Loucy (cell line): ENCODE measurements around the gene PARN.

Experiments used
- H2AFZ ChIP-seq: fragments of 200-600 bp; sonication (generic); 2 replicates; pipeline ENCODE4 v1.6.0; 2016; ENCODE audit warnings: antibody characterized with exemption, mild to moderate bottlenecking, low read length, moderate library complexity
- H3F3A ChIP-seq: fragments of 200-600 bp; 2 replicates; pipeline ENCODE4 v1.6.0; 2016; ENCODE audit warnings: antibody characterized with exemption, low read depth, mild to moderate bottlenecking
- H3K27me3 ChIP-seq: fragments of 200-600 bp; sonication (generic); 2 replicates; pipeline ENCODE4 v1.6.1; 2014; ENCODE audit warnings: low read length, mild to moderate bottlenecking; ENCODE audit not compliant: insufficient read depth, poor library complexity, severe bottlenecking
- H3K36me3 ChIP-seq: fragments of 200-600 bp; sonication (generic); 2 replicates; pipeline ENCODE4 v1.6.1; 2016; ENCODE audit warnings: low read length; ENCODE audit not compliant: insufficient read depth
- H3K4me1 ChIP-seq: fragments of 200-600 bp; sonication (generic); 2 replicates; pipeline ENCODE4 v1.5.1; 2014; ENCODE audit warnings: low read length, mild to moderate bottlenecking; ENCODE audit not compliant: insufficient read depth, poor library complexity, severe bottlenecking
- H3K4me2 ChIP-seq: fragments of 200-600 bp; sonication (generic); 2 replicates; pipeline ENCODE4 v1.6.0; 2014; ENCODE audit warnings: antibody characterized with exemption, low read length, low read depth, mild to moderate bottlenecking; ENCODE audit not compliant: poor library complexity, severe bottlenecking
- H3K4me3 ChIP-seq: fragments of 200-600 bp; sonication (generic); 2 replicates; pipeline ENCODE4 v1.5.1; 2014; ENCODE audit warnings: low read length, mild to moderate bottlenecking, mixed read lengths; ENCODE audit not compliant: poor library complexity, severe bottlenecking
- H3K79me2 ChIP-seq: fragments of 200-600 bp; sonication (generic); 2 replicates; pipeline ENCODE4 v1.6.1; 2014; ENCODE audit warnings: low read length; ENCODE audit not compliant: insufficient read depth
- H3K9ac ChIP-seq: fragments of 200-600 bp; sonication (generic); 2 replicates; pipeline ENCODE4 v1.6.0; 2014; ENCODE audit warnings: mild to moderate bottlenecking, low read depth, low read length, moderate library complexity; ENCODE audit not compliant: poor library complexity, severe bottlenecking
- H3K9me2 ChIP-seq: fragments of 200-600 bp; sonication (generic); replicated peaks from 2 replicates; pipeline ENCODE4 v1.6.1; 2016; ENCODE audit warnings: low read depth, low read length, mixed read lengths
- H3K9me3 ChIP-seq: fragments of 200-600 bp; sonication (generic); 2 replicates; pipeline ENCODE4 v1.6.1; 2014; ENCODE audit warnings: mild to moderate bottlenecking, antibody characterized with exemption, low read length, low read depth; ENCODE audit not compliant: insufficient read depth
- H4K20me1 ChIP-seq: fragments of 200-600 bp; sonication (generic); 2 replicates; pipeline ENCODE4 v1.6.0; 2014; ENCODE audit warnings: antibody characterized with exemption, low read length, mild to moderate bottlenecking; ENCODE audit not compliant: insufficient read depth, poor library complexity, severe bottlenecking
- CTCF ChIP-seq: fragments of 200-600 bp; sonication (generic); conservative IDR thresholded peaks from 2 replicates; pipeline ENCODE4 v1.5.1; 2014; ENCODE audit warnings: mild to moderate bottlenecking, antibody characterized with exemption, low read length
- EZH2phosphoT487 ChIP-seq: fragments of 200-600 bp; IDR thresholded peaks from 2 replicates; pipeline ENCODE4 v1.6.1; 2018; ENCODE audit warnings: antibody characterized with exemption, mild to moderate bottlenecking, moderate library complexity, borderline replicate concordance

The PARN gene

GRCh38 chr16:14450846-14451245 is 179.2 kb downstream of the PARN start:
- Histone ChIP-seq H3K36me3 (peaks cover 9% of the 10 kb centered on the region; the same call in 1 of the 2 replicates), H2AFZ (no peak overlapping the region), H4K20me1 (no peaks in the 10 kb centered on the region), H3K27me3 (no peaks in the 10 kb centered on the region), H3K9me2 (no peaks in the 10 kb centered on the region), H3K4me3 (no peak overlapping the region), H3K9me3 (no peaks in the 10 kb centered on the region), H3K4me2 (no peak overlapping the region), H3K4me1 (no peaks in the 10 kb centered on the region), H3F3A (no peaks in the 10 kb centered on the region), H3K79me2 (no peaks in the 10 kb centered on the region), H3K9ac (no peak overlapping the region)
- TF ChIP-seq EZH2phosphoT487: no peak
- no peak for TF ChIP-seq CTCF

DNA sequence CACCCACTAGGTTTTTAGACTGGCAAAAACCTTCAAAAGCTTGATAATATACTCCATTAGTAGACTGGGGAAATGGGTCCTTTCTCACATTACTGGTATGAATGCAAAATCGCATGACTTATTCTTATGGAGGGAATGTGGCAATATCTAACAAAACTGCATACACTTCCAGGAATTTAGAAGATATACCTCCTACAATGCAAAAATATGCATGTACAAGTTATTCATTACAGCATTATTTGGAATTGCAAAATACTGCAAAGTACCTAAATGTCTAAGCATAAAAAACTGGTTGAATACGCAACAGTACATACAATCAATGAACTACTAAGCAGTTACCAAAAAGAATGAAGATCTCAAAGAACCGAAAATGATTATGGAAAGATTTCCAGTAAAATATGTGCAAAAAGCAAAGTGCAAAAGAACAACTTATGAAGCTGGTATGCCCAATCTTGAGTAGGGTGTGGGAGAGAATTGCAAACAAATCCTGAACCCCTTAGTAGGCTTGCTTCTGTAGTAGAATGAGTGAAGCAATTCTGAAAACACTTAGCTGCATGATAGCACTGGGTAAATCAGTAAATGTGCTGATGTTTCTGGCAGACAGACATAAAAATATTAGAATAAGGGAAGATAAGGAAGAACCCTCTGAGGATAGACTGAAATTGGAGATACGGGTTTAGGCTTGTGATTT is 180.1 kb downstream of the PARN start:
- no peak for TF ChIP-seq EZH2phosphoT487
- no peak for TF ChIP-seq CTCF
- H3K9me3 ChIP-seq: no peaks in the 10 kb centered on the region
- H3K79me2 ChIP-seq: no peaks in the 10 kb centered on the region
- H3F3A ChIP-seq: no peaks in the 10 kb centered on the region
- H3K4me3 ChIP-seq: no peak overlapping the region
- H3K4me2 ChIP-seq: no peak overlapping the region
- no peaks in the 10 kb centered on the region for H3K27me3 ChIP-seq
- no peak overlapping the region for H2AFZ ChIP-seq
- no peak overlapping the region for H3K9ac ChIP-seq
- no peaks in the 10 kb centered on the region for H4K20me1 ChIP-seq
- H3K36me3 ChIP-seq: peaks cover 11% of the 10 kb centered on the region; the same call in 1 of the 2 replicates
- no peaks in the 10 kb centered on the region for H3K4me1 ChIP-seq
- no peaks in the 10 kb centered on the region for H3K9me2 ChIP-seq

DNA sequence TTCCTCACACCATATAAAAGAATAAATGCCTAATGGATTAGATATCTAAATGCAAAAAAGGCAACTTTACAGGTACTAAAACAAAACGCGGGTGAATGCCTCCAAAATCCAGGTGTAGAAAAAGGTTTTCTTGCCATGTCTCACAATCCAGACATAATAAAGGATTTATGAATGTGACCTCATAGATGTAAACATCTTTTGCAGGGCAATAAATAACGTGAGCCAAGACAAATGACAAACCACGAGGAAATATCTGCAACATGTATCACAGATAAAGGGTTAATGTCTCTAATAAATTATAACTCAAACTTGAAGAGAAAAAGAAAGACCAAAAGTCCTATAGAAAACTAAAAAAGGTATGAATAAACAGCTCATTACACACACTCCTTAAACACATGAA is 180.7 kb downstream of the PARN start:
- Histone ChIP-seq H3K4me2 (no peak overlapping the region), H3K4me3 (no peak overlapping the region), H3K36me3 (peaks cover 11% of the 10 kb centered on the region; the same call in 1 of the 2 replicates), H3K9me2 (no peaks in the 10 kb centered on the region), H2AFZ (no peak overlapping the region), H3K9ac (no peak overlapping the region), H3K27me3 (no peaks in the 10 kb centered on the region), H3K4me1 (no peaks in the 10 kb centered on the region), H3F3A (no peaks in the 10 kb centered on the region), H4K20me1 (no peaks in the 10 kb centered on the region), H3K79me2 (no peaks in the 10 kb centered on the region), H3K9me3 (no peaks in the 10 kb centered on the region)
- TF ChIP-seq EZH2phosphoT487 (no peak), CTCF (no peak)
